Inferior parietal cortex (tissue), 1 donor: ENCODE measurements around the gene DYSF.

Experiments
- DNase-seq: peaks from one replicate; pipeline ENCODE4 v3.0.0-alpha.2; 2016; ENCODE audit errors: extremely low spot score

DYSF gene

DNA sequence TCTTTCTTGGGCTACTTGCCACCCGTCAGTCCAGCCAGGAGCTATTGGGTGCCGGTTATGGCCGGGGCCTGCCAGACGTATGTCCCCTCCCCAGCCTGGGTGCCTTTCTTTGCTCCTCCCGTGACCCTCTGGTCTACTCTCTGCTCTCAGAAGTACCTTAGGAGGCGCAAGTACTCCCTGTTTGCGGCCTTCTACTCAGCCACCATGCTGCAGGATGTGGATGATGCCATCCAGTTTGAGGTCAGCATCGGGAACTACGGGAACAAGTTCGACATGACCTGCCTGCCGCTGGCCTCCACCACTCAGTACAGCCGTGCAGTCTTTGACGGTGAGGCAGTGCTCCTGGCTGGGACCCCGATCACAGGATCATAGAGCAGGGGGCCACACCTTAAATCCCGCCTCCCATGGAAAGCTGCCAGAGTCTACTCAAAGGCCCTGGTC lies 99.5 kb downstream of the DYSF start:
- no peak for DNase-seq

DNA sequence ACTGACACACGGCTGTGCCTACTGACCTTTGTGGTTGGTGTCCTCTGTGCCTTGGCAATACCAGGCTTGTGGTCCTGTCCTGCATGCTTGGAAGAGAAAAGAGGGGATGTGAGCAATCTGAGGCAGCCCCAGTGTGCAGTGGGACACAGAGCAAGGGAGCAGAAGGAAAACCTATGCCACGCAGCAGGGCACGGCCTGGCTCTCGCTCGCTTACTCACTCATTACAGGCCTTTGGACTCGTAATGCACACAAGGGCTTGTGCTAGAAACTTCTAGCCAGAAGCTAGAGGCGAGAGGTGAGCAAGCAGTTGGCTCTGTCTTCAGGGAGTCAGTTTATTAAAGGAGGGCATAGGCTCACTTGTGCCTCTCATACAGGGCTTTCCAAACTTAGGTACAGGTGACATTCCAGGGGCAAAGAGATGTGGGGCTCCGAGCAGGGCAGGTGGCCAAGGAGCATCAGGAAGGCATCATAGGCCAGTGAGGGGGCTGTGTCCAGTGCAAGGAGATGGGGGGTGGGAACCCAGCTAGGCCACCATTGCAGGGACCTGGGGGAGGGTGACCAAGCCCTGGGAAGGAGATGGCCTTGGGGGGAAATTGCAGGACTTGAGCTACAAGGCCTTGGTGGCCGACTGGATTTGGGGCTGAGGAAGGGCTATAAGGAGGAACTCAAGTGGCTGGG lies 100.8 kb downstream of the DYSF start:
- DNase-seq = no peak

DNA sequence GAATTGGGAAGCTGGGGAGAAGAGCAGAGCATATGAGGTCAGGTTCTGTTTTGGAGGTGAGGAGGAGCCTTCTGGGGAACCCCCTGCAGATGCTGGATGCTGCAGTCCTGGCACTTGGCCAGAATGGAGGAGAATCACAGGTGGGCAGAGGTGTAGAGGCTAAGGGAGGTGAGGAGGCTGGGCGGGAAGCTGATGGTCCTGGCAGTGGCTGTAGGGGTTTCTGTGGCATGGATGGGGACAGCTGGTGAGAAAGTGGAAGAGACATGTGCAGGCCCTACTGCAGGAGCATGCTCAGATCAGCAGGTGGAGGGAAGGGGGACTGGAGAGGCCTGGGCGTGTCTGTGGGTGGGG lies 101.3 kb downstream of the DYSF start:
- no peak for DNase-seq

DNA sequence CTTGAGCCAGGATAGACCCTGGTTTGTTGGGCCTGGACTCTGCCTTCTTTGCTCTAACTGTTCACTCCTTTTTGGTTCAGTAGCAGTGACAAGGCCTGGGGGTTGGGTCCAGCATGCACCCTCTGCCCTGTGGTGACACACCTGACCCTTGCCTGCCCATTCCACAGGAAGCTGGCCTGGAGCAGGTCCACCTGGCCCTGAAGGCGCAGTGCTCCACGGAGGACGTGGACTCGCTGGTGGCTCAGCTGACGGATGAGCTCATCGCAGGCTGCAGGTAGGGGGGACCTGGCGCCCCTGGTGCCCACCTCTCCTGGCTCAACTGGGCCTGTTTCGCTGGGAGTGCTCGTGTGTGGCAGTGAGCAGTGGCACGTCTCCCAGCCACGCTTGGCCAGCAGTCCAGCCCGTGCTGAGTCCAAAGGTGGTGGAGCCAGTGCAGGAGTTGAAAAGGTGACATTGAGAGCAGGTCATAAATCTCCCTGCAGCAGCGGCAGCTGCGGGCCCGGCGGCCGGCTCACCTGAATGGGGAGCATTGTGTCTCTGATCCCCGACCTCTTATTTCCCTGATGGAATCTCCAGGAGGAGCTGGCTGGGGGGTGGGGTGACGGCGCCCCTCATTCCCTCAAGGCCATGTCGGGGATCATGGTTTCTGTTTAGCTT lies 102.6 kb downstream of the DYSF start:
- DNase-seq = no peak

DNA sequence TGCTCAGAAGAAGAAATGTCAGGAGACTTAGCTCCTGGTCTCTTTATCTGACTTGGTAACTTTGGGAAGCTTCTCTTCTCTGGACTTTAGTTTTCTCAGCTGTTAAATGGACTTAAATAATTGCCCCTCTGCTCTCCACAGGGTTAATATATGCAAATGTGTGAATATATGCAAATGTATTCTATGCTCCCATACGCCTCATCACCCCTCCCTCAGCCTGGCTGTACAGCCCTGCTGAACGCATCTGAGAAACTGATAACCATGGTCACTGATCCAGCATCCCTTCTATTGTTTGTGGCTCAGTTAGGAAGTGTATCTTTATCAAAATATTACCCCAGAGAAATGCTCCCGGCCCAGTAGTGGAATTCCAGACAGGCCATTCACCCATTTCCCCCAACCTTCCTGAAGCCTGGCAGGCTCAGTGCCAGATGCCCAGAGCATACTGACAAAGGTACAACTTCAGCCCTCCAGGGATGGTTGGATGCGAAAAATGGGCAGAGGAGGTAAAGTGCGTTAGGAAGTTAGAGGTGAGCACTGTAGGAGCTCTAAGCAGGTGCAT lies 103.4 kb downstream of the DYSF start:
- no peak for DNase-seq

DNA sequence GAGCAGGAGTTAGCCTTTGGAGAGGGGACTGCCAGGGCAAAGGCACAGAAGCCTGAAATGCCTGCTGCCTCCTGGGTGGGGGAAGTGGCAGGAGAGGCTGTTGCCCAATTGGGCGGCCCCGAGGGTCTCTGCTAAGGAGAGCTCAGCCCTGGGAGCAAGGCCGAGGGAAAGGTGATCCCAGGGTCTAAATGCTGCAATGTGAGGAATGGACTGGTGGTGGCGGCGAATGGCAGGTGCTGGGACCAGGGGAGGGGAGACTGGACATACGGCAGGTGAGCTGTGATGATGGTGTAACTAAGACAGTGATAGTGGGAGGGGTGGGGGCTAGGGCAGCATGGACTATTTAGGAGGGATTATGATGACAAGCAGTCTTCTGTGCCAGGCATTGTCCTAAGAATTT lies 104.0 kb downstream of the DYSF start:
- no peak for DNase-seq

DNA sequence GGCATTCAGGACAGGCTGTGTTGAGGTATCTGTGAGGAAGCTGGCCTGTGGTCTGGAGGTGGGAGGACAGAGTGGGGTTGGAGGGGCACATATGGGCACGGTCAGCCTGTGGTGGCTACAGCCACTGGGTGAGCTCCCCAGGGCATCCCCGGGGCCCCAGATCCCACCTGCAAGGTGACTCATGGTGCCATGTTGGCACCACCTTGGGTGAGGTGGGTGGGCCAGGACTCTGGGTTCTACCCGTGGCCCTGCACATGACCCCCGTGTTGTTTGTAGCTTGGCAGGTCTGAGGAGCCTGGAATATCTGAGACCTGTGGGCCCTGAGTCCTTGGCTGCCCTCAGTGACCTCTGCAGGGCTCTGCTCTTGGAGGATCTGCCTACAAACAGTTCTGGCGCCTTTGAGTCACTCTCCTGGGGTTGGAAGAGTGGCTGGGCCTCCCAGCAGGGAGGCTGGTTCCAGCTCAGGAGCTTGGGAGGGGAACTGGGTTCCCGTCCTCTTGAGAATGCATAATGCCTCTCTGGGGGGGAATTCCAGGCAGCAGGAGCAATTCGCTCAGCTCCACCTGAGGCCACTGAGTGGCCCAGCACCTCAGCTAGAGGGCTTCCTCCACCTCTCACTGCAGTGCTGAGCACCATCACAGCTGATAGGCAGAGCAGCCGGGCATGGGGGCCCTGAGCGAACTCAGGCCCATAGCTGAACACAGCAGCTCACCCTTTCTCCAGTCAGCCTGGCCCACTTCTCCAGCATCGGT lies 105.1 kb downstream of the DYSF start:
- DNase-seq = no peak

DNA sequence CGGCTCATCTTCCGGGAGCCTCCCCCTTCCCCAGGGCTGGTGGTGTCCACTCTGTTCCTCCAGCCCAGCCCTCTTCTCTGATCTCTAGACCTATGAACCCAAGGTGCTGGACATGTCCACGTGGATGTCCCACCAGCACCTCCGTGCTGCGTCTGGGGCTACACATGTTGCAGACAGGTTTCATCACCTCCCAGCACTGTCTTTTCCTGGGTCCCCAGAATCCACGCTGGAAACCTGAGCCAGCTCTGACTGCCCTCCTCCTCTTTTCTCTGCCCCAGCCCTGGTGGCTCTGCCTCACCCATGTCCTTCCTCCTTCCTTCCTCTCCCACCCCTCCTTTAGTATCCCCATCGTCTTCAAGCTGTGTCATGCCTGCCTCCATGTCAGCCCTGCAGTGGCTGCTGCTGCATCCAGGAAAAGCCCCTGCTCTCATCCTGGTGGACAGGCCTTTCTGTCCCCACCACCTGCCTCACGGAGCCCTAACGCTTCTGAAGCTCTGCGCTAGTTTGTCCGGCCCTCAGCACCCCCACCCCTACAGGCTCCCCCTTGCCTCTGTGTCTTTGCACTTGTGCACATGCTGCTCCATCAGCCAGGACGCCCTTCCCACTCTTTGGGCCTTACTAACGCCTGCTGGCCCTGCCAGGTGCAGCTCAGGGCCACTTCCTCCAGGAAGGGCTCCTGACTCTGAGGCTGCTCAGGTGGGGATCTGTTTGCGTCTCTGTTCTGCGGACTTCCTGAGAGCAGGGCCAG lies 105.9 kb downstream of the DYSF start:
- DNase-seq = no peak

DNA sequence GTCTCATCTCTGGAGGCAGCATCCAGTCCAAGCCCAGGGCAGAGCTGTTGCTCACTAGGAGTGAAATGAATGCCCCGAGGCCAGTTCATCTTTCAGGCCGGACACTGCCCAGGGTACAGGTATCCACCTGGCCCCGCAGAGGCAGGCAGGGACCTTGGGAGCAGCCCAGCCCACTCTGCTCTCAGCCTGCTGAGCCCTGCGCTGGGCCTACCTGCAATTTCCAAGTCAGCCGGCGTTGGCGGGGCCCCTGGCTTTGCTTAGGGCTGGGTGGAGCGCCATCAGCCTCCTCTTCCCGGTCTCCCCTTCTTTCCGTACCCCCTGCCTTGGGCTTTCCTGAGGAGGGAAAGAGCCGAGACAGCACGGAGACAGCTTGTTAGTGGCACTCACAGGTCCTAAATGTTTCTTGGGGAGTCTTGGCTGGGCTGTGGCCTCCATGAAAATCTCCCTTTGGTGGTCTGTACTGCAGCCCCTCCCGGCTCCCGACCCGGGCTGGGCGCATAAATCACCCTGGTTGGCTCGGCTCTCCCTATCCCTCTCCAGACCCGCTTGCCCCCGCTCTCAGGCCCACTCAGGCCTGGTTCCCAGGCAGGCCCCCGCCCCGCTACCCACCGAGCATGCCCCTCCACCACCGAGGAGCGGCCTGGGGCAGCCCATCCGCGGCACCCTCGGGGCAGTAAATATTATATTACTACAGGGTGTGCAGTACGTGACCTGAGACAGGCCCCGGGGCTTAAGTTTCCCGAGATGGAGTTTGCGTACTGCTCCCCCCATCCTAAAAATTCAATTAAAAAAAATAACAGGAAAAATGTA lies 106.7 kb downstream of the DYSF start:
- DNase-seq = no peak

DNA sequence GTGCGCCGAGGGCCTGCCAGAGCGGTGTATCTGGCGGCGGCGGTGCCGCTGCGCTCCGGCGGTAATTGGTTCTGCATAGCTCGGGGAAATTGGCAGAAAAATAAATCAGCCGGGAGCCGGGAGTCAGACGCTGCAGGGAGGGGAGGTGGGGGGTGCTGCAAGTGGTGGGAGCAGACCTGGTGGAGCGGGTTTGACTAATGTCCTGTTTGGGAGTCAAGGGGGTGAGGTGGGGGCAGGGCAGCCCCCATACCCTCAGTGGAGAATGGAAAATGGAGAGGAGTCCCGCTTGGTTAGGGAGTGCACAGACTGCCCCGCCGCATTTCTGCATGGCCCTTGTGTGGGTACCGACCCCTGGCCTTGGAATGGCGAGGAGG lies 107.3 kb downstream of the DYSF start:
- DNase-seq = no peak

DNA sequence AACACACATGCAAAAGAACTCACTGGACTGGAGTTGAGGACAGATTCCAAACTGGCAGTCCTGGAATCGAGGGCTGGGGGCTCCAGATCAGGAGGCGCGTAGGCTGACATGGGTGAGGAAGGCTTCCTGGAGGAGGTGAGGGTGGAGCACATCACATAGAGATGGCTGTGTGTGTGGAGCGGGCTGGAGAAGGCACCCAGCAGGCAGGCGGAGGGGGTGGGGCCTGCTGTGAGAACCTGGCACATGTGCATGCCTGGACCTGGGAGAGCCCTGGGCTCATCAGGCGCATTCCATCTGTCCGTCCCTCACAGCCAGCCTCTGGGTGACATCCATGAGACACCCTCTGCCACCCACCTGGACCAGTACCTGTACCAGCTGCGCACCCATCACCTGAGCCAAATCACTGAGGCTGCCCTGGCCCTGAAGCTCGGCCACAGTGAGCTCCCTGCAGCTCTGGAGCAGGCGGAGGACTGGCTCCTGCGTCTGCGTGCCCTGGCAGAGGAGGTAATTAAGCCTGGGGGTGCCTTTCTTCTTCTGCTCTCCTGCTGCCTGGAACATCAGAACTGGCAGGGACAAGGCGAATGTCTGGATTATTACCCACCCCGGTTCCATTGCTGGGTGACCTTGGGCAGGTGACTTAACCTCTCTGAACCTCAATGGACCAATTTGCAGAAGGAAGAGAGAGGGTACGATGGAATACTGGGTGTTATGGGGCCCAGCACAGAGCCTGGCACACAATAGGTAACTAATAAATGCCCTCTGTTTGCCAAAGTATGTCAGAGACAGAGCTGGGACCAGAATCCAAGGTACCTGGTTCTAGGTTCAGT lies 108.3 kb downstream of the DYSF start:
- no peak for DNase-seq

DNA sequence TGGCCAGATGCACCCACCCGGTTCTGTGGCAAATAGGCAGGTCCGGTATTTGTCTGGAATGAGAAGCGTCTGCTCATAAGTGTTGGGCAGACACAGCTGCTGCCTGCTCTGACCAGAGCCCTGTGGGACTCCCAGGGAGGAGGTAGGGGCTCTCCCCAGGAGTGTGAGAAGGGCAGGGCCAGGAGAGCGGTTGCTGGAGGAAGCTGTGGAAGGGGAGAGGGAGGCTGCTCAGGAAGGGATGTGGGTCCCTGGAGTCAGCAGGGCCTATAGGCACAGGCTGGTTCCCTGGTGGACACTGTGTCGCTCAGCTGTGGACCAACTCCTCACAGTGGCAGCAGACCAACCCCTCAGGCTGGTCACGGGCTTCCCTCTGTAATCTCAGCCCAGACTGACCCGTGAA lies 109.2 kb downstream of the DYSF start:
- no peak for DNase-seq

DNA sequence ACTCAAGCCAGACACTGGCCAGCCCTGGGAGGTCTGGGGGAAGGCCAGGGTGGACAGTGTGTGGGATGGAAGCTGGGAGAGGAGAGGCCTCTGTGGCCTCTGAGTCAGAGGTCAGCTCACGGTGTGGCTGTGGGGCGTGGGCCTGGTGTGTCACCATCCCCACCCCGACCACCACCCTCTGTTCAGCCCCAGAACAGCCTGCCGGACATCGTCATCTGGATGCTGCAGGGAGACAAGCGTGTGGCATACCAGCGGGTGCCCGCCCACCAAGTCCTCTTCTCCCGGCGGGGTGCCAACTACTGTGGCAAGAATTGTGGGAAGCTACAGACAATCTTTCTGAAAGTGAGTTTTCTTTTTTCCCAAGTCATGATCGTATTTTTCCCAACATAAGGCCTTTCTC lies 110.5 kb downstream of the DYSF start:
- DNase-seq = peak; percentile 38

DNA sequence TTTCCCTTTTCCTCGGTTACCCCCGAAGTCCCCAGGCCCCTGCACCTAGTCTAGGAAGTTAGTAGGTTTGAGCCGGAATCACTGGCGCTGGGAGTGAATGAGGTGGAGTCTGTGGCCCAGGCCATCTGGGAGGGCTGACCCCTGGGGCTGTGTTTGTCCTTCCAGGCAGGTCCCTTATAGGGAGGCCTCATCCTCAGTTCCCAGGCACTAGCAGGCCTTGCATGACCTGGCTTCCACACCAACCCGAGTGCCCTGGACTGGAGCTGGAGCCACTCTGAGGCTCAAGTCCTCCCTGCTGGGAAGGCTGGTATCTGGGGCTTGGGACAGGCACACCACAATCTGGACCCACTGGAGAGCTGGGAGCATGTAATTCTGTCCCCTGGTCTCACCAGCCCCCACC lies 111.0 kb downstream of the DYSF start:
- DNase-seq = no peak

DNA sequence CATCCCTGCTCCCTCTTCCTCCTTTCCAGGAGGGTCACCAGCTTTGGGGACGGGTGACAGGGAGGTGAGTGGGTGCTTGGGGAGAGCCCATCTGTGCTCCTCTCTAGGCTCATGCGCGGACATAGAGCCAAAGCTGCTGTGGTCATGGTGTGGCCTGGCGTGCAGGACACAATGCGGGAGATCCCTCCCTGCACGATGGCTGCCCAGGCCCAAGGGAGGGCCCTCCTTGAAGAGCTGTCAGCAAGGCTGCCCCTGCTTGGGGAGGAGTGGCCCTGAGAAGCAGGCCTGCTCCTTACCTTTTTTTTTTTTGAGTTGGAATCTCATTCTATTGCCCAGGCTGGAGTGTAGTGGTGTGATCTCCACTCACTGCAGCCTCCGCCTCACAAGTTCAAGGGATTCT lies 111.4 kb downstream of the DYSF start:
- no peak for DNase-seq

DNA sequence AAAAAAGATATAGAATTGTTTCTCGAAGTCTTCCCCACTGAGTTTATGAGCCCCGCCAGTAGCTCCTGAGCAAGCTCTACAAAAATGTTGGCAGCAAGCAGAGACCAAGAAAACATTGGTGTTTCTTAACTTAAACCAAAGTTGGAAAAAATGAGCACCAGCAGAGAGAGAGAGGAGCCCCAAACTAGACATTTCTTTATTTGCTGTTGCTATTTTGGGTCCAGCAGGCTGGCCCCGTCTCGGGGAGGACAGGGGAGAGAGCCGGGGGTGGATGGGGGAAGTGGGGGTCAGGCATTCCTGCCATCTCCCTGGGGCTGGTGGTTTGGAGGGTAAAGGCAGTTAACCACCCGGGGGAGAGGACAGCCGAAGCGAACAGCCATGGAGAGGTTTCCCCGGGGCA lies 113.0 kb downstream of the DYSF start:
- DNase-seq = no peak

DNA sequence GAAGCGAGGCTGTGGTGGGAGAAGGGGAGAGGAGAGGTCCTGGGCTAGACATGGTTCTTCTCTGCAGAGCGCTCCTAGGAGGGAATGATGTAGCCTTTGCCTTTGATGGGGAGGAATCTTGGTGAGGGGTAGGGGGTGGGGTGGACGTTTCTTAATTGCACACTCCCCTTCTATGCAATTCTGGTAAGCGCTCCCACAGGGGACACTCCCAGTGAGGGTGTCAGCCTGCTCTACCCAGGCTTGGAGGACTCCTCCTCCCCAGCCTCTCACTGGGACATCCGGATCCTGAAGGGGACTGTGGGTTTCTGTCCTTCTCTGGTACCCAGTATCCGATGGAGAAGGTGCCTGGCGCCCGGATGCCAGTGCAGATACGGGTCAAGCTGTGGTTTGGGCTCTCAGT lies 114.3 kb downstream of the DYSF start:
- DNase-seq = no peak

DNA sequence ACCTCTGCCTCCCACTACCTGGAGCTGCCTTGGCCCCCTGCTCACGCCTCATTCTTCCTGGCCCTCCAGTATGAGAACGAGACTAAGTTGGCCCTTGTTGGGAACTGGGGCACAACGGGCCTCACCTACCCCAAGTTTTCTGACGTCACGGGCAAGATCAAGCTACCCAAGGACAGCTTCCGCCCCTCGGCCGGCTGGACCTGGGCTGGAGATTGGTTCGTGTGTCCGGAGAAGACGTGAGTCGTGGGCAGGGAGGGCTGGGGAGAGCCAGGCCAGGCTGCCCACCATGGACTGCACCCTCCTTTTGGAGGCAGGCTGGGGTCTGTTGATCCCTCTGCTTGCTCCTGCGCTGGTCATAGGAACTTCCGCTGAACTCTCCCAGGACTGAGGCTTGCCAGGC lies 114.7 kb downstream of the DYSF start:
- DNase-seq = no peak

DNA sequence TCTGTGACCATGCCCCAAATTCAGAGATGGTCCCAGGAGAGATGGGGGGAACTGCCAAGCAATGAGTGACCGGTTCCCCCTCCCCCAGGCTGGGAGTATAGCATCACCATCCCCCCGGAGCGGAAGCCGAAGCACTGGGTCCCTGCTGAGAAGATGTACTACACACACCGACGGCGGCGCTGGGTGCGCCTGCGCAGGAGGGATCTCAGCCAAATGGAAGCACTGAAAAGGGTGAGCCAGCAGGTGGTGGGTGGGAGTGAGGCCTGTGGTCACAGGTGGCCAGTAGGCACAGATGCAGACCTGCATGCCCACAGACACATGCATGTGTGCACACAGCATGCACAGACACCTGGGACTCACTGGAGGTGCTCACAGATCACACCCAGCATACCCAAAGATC lies 117.2 kb downstream of the DYSF start:
- no peak for DNase-seq

DNA sequence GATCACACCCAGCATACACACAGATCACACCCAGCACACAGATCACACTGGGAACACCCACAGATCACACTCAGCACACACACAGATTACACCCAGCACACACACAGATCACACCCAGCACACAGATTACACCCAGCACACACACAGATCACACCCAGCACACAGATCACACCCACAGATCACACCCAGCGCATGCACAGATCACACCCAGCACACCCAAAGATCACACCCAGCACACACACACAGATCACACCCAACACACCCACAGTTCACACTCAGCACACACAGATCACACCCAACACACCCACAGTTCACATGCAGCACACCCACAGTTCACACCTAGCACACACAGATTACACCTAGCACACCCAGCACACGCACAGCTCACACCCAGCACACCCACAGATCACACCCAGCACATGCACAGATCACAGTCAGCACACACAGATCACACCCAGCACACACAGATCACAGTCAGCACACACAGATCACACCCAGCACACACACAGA lies 117.6 kb downstream of the DYSF start:
- no peak for DNase-seq
